Ovary (tissue), 9 donors: ENCODE data around the gene HSD11B2. TPM values are rescaled to one million over a fixed set of nuclear protein-coding genes. Genes with fewer than 3 reads are reported as not detected.

Experiments used
- DNase-seq, 5 donors: peaks; one replicate each; pipeline ENCODE4 v3.0.0-alpha.2; 2019 to 2020
- H3K27ac ChIP-seq, 2 donors: fragments of 200-600 bp; one replicate each; pipeline versions ENCODE4 v1.5.1 to v1.8.0; 2019 to 2022
- H3K27me3 ChIP-seq: fragments of 200-600 bp; one replicate; pipeline ENCODE4 v1.8.0; 2022
- H3K36me3 ChIP-seq: fragments of 200-600 bp; sonication (generic); one replicate; pipeline ENCODE4 v1.5.1; 2019
- H3K4me1 ChIP-seq: one replicate; pipeline ENCODE4 v1.8.1; 2013; ENCODE audit warnings: mild to moderate bottlenecking, moderate library complexity; ENCODE audit not compliant: insufficient read depth
- H3K4me3 ChIP-seq: fragments of 200-600 bp; sonication (generic); one replicate; pipeline ENCODE4 v1.5.1; 2017
- H3K9me3 ChIP-seq, 2 donors: fragments of 200-600 bp in 1 of 2; sonication (generic) in 1 of 2; one replicate each; pipeline versions ENCODE4 v1.5.1 to v1.8.1; 2013 to 2019; ENCODE audit warnings: mild to moderate bottlenecking in 1 of 2, moderate library complexity in 1 of 2
- EP300 ChIP-seq: sonication (generic); formaldehyde crosslinking; IDR thresholded peaks from one replicate; pipeline ENCODE4 v1.6.1; 2017; ENCODE audit warnings: antibody characterized with exemption
- POLR2A ChIP-seq: fragments of 450-650 bp; IDR thresholded peaks from one replicate; pipeline ENCODE4 v1.6.1; 2017; ENCODE audit warnings: antibody characterized with exemption, mild to moderate bottlenecking, moderate library complexity
- WGBS, 3 donors: extraction: QIAGEN DNeasy Blood & Tissue Kit in 1 of 3; methylation state at CpG; one replicate each; pipeline versions ENCODE4 v1.1.5 to v1.1.7; 2013 to 2017; 5-methylcytosine and 5-hydroxymethylcytosine counted together
- intact Hi-C, 4 donors: fragments of 100-400 bp; cut with DNase I; formaldehyde crosslinking; loops; one replicate each; pipeline versions ENCODE4 v1.11.0 to v1.15.1; 2022 to 2023
- polyA plus RNA-seq, 2 donors: library from polyadenylated mRNA; stranded (reverse); fragments of 200-250 nt in 1 of 2; fragments of 350-450 nt in 1 of 2; fragmentation: Illumina TruSeq in 1 of 2; extraction: RNeasy Lipid Tissue Mini Kit (QIAGEN cat#74804) in 1 of 2; gene quantifications; one replicate each; pipeline ENCODE4 v1.2.3, GENCODE V29; 2013 to 2014
- total RNA-seq, 7 donors: library from RNA; depleted of rRNA in 2 of 7; stranded (reverse); fragments of >200 nt in 2 of 7; fragmentation: NEBNext Ultra II Directional in 3 of 7; extraction: Animal tissue kit (Norgen Biotek cat#: 25700) in 3 of 7; gene quantifications; one replicate each; pipeline versions ENCODE4 v1.1.0 to v1.2.4, GENCODE V29; 2016 to 2023
- TF ChIP-seq, protein P1 (sequence below), 3 donors: fragments of 450-650 bp in 2 of 3; fragments of 200-600 bp in 1 of 3; IDR thresholded peaks; one replicate each; pipeline versions ENCODE4 v1.5.1 to v1.8.0; 2016 to 2022; ENCODE audit warnings: antibody characterized with exemption in 3 of 3, mild to moderate bottlenecking in 1 of 3
- donor health status: DM: no; HTN: no; CAD: no; lungs with moderate emphysema.
- donor health status: DM: no; HTN: no; CAD: no.
- donor health status: Bipolar disorder and iron deficiency.
- donor health status: DM: yes; HTN: yes; CAD: no.
- donor health status: DM: no; HTN: no; CAD: no.
- donor health status: DM: yes; HTN: yes; CAD: no.

HSD11B2 gene
- total and polyA plus RNA-seq, 9 donors, result 1.3 to 26.3 (median 15.7) TPM

GRCh38 chr16:67435758-67436164 lies 4.8 kb downstream of the HSD11B2 start:
- H3K27me3 ChIP-seq, result no peaks in the 10 kb centered on the region
- H3K4me3 ChIP-seq, result no peak overlapping the region
- no peak overlapping the region for H3K27ac ChIP-seq
- WGBS, 3 donors, result 90 to 94% (median 91%) methylated on average over 16 of the region's 16 CpGs
- intact Hi-C loops, result no loop called here
- peaks cover 4% of the 10 kb centered on the region for H3K4me1 ChIP-seq
- no peaks in the 10 kb centered on the region for H3K36me3 ChIP-seq
- TF ChIP-seq, protein P1, sequence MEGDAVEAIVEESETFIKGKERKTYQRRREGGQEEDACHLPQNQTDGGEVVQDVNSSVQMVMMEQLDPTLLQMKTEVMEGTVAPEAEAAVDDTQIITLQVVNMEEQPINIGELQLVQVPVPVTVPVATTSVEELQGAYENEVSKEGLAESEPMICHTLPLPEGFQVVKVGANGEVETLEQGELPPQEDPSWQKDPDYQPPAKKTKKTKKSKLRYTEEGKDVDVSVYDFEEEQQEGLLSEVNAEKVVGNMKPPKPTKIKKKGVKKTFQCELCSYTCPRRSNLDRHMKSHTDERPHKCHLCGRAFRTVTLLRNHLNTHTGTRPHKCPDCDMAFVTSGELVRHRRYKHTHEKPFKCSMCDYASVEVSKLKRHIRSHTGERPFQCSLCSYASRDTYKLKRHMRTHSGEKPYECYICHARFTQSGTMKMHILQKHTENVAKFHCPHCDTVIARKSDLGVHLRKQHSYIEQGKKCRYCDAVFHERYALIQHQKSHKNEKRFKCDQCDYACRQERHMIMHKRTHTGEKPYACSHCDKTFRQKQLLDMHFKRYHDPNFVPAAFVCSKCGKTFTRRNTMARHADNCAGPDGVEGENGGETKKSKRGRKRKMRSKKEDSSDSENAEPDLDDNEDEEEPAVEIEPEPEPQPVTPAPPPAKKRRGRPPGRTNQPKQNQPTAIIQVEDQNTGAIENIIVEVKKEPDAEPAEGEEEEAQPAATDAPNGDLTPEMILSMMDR (IDR thresholded peaks at IDR 0.05), result no peak
- TF ChIP-seq POLR2A (no peak), EP300 (no peak)
- no peaks in the 10 kb centered on the region for H3K9me3 ChIP-seq
- DNase-seq, result no peak

DNA sequence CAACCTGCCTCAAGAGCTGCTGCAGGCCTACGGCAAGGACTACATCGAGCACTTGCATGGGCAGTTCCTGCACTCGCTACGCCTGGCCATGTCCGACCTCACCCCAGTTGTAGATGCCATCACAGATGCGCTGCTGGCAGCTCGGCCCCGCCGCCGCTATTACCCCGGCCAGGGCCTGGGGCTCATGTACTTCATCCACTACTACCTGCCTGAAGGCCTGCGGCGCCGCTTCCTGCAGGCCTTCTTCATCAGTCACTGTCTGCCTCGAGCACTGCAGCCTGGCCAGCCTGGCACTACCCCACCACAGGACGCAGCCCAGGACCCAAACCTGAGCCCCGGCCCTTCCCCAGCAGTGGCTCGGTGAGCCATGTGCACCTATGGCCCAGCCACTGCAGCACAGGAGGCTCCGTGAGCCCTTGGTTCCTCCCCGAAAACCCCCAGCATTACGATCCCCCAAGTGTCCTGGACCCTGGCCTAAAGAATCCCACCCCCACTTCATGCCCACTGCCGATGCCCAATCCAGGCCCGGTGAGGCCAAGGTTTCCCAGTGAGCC lies 5.8 kb downstream of the HSD11B2 start:
- intact Hi-C loops, result no loop called here
- Histone ChIP-seq H3K27me3 (no peaks in the 10 kb centered on the region), H3K27ac (no peak overlapping the region), H3K36me3 (no peaks in the 10 kb centered on the region), H3K4me1 (peaks cover 5% of the 10 kb centered on the region), H3K4me3 (no peak overlapping the region), H3K9me3 (no peaks in the 10 kb centered on the region)
- 90 to 93% (median 92%) methylated on average over 23 of the region's 23 CpGs for WGBS, 3 donors
- peak in 1 of 5 donors; percentile 19 for DNase-seq
- TF ChIP-seq POLR2A, result no peak
- TF ChIP-seq EP300, result no peak
- TF ChIP-seq, protein P1 (IDR thresholded peaks at IDR 0.05), result no peak

- 83 to 88% (median 84%) methylated on average over 4 of the region's 4 CpGs for WGBS, 3 donors
- H3K27ac ChIP-seq, result no peak overlapping the region
- intact Hi-C loops, result no loop called here
- no peak overlapping the region for H3K4me3 ChIP-seq
- TF ChIP-seq, protein P1 (IDR thresholded peaks at IDR 0.05), result no peak
- no peak for TF ChIP-seq POLR2A
- no peaks in the 10 kb centered on the region for H3K9me3 ChIP-seq
- DNase-seq, result no peak
- no peaks in the 10 kb centered on the region for H3K27me3 ChIP-seq
- no peaks in the 10 kb centered on the region for H3K36me3 ChIP-seq
- H3K4me1 ChIP-seq, result peaks cover 9% of the 10 kb centered on the region
Measured at GRCh38 chr16:67437513-67437912, 6.6 kb downstream of the HSD11B2 start.

DNA sequence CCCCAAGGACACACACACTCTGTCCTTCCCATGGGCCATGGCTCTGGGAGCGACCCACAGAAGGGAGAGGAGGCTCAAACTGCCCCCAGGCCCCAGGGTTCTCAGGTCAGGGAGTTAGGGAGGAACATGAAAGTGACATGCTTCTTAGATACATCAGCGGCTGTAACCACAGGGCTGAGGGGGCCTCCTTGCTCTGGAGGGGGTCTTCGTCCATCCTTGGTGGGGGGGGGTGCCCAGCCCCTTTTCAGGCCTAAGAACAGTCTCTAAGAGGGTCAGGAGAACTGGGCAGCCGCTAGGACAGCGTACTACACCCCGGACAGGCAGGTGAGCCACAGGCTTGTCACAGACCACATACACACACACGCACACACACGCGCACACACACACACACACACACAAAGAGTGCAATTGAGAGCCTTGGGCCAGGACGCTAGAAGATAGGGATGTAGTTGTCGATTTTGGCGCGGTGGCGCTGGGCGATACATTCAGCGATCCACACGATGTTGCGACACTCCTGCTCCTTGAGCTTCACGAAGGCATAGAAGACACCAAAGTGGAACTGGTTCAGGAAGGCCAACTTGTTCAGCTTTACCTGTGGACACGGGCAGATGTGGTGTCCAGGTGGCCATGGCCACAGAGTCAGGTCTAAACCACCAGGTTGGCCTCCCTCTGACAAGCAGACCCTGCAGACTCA lies 7.3 kb downstream of the HSD11B2 start:
- intact Hi-C loops, result no loop called here
- Histone ChIP-seq H3K4me3 (no peak overlapping the region), H3K27ac (no peak overlapping the region), H3K9me3 (no peaks in the 10 kb centered on the region), H3K27me3 (no peaks in the 10 kb centered on the region), H3K36me3 (no peaks in the 10 kb centered on the region), H3K4me1 (peaks cover 13% of the 10 kb centered on the region)
- no peak for TF ChIP-seq POLR2A
- TF ChIP-seq EP300, result no peak
- TF ChIP-seq, protein P1 (IDR thresholded peaks at IDR 0.05), result no peak
- DNase-seq, result no peak
- WGBS, 3 donors, result 88 to 92% (median 90%) methylated on average over 20 of the region's 20 CpGs
